CD4-positive, alpha-beta T cell treated with Interleukin-12 subunit alpha and Interleukin-12 subunit beta, for 1 hour (primary cell): ENCODE data around the gene ADH1C.
"Not testable (repeated sequence)": the region's sequence is repeated elsewhere in the genome, so short reads cannot be mapped to it uniquely, and the experiment has no call there.

Experiments
- DNase-seq: peaks from one replicate; pipeline ENCODE4 v3.0.0-alpha.2; 2020

The ADH1C gene

DNA sequence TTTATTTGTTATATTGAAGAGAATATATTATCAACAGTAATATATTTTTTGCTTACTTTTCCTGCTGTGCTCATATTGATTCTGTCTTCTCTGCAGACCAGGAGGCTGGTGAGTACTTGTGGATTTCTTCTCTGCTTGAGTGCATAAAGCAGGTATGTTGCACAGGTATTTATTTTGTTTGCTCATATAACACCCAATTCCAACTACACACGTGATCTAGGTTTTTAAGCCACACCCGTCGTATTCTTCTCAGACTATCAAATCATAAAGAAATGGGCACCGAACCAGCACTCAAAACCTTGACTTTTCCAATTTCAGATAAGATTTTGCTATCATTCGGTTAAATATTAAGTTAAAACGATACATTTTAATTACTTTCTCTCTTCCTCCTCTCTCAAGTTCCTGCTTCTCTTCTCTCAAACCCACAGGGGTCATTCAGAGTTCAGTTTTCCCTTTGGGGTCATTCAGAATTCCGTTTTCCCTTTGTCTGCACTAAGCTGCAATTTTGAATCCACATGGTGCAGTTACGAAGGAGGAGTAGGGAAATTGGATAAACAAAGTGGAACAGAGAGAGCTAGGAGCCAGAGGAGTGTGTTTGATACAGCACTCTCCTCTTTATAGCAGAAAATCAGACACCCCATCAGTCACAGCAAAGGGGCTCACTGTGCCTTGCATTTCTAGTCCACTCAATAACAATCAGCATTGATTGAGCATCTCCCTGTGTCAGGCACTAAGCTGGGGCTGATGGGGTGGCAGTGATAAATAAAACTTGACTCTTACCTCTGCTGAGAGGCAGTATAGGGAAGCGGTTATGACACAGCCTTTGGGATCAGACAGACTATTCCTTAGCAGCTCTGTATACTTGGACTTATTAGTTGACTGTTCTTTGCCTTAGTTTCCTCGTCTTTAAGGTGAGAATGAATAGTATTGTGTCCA is at the start of gene ADH1C:
ADH1C (minus strand) TSS at position 145 of the 936 bp plus-strand sequence; CDS start at position 74, 71 bp downstream.
- DNase-seq, result no peak

DNA sequence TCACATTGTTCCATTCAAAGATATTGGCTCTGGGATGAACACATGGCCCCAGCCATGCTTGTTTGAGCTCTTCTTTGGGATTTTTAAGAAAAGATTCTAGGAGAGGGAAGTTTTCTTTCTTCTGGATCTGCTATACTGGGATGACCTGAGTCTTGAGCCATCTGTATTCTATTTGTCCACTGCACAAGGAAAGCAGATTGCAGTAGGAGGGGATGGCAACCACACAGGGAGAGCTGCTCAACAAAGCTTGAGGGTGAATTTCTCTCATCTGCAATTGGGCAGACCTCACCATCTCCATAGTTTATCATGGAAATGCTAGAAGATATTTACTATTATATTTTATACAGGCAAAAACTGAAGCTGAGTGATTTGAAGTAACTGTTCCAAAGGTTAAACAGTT is 48.3 kb upstream of the ADH1C start:
- DNase-seq, result no peak

DNA sequence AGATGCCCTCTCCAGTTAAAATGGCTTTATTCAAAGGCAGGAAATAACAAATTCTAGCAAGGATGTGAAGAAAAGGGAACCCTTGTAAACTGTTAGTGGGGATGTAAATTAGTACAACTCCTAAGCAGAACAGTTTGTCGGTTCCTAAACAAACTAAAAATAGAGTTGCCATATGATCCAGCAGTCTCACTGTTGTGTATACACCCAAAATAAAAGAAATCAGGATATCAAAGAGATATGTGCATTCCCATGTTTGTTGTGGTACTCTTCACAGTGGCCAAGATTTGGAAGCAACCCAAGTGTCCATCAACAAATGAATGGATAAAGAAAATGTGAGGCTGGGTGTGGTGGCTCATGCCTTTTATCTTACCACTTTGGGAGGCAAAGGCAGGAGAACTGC is 46.5 kb upstream of the ADH1C start:
- DNase-seq, result no peak

- no peak for DNase-seq
Measured at GRCh38 chr4:99395595-99396364, 43.2 kb upstream of the ADH1C start.

- no peak for DNase-seq
Measured at GRCh38 chr4:99394896-99395295, 42.4 kb upstream of the ADH1C start.

DNA sequence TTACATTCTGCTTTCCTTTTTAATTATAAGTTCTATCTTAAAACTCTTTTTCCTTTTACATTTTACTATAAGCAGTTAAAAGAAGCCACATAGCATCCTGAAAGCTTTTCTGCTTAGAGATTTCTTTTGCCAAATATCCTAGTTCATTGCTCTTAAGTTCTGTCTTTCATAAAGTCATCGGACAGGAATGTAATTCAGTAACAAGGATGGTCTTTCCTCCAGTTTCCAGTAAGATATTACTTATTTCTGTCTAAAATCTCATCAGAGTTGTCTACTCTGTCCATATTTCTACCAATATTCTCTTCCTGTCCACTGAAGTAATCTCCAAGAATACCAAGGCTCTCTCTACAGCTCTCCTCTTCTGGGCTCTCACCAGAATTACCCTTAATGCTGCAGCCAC is 37.5 kb upstream of the ADH1C start:
- no peak for DNase-seq

GRCh38 chr4:99389606-99390005 is 37.1 kb upstream of the ADH1C start:
- DNase-seq, result no peak

DNA sequence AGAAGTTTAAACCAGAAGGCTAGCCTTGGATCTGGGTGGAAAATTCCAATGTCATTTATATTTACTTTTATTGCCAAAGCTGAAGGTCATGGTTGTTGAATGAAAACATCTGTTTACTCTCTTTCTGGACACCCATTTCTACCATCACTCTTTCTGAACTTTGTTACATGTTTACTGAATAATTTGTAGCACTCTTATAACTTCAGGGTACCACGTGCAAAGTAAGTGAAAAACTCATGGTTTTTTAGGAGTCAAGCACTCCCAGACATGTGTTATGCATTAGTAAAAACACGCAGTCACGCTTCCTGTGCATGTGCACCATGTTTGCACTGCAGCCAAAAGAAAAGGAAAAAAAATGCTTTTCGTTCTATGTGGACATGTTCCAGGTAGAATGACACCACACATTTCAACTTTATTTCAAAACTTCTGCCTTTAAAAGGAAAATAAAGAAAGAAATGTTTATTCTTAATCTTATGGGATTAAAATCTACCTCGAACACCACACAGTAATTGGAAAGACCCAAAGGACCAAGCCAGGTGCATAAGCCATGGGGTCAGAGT is 31.4 kb upstream of the ADH1C start:
- no peak for DNase-seq

GRCh38 chr4:99383399-99383798 is 30.9 kb upstream of the ADH1C start:
- DNase-seq, result no peak

- no peak for DNase-seq
Measured at GRCh38 chr4:99382745-99383360, 30.3 kb upstream of the ADH1C start.

DNA sequence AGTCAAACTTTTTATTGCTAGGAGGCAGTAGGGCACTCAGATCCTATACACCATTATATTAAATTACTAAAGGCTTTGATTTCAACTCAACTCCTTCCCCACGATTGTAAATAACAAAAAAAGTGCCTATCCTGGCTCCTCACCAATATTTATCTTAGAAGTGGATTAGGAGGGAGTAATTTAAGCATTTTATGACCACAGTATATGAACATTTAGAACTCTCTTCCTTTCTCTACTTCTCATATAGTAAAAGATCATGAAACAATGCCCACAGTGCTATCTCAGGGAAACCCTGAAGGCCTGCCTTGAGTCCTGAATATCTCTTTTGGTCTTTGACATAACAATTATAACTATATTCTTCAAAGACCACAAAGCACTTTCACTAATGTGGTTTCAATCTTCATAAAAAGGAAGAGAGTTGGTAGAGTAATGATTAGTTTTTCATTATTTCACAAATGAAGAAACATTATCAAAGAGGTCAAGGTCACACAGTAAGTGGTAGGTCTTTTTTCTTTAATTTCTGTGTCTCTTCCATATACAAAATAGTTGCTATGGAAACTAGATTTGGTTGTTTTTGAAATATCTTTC is 29.1 kb upstream of the ADH1C start:
- DNase-seq, result no peak

- no peak for DNase-seq
Measured at GRCh38 chr4:99379571-99379970, 27.0 kb upstream of the ADH1C start.

GRCh38 chr4:99378876-99379275 is 26.3 kb upstream of the ADH1C start:
- DNase-seq, result no peak

DNA sequence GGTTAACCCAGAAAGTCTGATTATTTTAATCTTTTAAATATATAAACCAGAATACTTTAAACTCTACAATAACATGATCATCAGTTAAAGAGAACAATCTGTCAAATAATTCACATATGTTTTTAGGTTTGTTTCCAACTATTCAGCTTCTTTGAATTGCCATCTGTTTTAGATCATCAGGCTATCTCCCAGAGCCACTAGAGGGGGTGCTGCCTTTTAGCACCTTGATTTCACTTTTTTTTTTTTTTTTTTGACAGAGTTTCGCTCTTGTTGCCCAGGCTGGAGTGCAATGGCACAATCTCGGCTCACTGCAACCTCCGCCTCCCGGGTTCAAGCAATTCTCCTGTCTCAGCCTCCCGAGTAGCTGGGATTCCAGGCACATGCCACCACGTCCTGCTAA is 24.8 kb upstream of the ADH1C start:
- DNase-seq, result not testable (repeated sequence)

DNA sequence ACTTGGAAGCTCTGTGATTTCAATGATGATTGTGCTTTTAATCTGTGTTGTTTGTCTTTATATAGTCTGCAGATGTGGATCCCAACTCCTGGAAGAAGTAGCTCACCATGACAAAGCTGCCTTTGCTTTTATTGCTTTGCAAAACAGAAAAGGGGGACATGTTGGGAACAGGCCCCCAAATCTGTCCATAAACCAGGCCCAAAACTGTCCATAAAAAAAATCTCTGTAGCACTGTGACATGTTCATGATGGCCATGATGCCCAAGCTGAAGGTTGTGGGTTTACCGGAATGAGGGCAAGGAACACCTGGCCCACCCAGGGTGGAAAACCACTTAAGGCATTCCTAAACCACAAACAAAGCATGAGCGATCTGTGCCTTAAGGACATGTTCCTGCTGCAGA is 19.9 kb upstream of the ADH1C start:
- DNase-seq, result not testable (repeated sequence)

- not testable (repeated sequence) for DNase-seq
Measured at GRCh38 chr4:99367817-99368216, 15.3 kb upstream of the ADH1C start.

GRCh38 chr4:99366491-99366890 is 13.9 kb upstream of the ADH1C start:
- DNase-seq, result no peak

DNA sequence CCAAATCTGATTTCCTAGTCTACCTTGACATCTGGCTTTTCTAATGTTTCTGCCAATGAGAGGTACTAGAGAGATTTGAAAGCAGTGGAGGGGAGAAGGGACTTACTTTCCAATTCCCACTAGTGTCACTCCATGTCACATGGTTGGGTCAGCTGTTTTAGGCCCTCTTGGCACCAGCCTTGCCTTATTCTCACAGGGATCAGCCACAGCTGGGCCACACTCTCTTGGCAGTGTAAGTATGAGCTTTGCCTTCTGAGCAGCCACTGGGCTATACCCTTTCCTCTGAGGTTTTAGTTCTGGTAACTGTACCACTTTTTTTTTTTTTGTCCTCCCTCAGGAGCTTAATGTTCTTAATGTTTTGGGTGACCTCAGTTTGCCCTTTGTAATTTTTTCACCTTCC is 10.2 kb upstream of the ADH1C start:
- no peak for DNase-seq

DNA sequence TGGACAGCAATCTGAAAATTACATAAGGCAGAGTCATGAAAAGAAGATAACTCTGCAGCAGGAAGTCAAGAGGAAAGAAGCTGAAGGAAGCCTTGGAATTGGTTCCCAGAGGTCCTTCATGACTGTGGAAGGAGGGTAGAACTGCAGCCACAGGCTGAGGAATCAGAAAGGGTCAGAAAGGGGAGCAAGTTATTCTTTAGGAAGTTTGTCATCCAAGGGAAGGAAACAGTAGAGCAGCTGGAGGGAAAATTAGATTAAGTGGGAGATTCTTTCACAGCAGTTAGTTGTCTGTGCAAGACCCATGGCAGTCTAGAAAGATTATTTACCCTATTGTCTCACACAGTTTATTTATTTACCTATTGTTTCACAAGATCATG is 9.3 kb upstream of the ADH1C start:
- DNase-seq, result no peak

DNA sequence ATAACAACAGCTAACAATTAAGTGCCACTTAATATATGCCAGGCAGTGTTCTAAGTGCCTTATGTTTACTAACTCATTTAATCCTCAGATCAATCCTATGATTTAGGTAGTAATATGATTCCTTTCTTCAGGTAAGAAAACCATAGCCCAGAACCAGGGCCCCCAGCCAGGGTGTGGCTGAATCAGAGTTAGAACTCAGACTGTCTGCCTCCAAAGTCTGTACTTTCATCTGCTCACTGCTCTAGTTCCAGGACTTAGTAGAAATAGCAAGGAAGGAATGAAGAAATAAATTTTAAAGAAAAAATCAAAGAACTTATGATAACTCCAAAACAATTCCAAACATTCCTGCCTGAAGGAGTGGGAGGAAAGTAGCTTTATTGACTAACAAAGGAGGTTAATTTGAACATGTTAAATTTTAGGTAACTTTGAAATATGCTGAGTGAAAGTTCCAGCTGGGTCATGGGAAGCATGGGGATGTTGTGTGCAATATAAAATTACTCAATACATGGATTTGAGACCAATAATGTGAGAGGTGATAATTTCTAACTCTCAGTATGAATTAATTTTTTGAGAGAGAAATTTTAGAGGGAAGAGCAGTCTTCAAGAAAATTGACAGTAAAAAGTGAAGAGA is 8.8 kb upstream of the ADH1C start:
- DNase-seq, result no peak

DNA sequence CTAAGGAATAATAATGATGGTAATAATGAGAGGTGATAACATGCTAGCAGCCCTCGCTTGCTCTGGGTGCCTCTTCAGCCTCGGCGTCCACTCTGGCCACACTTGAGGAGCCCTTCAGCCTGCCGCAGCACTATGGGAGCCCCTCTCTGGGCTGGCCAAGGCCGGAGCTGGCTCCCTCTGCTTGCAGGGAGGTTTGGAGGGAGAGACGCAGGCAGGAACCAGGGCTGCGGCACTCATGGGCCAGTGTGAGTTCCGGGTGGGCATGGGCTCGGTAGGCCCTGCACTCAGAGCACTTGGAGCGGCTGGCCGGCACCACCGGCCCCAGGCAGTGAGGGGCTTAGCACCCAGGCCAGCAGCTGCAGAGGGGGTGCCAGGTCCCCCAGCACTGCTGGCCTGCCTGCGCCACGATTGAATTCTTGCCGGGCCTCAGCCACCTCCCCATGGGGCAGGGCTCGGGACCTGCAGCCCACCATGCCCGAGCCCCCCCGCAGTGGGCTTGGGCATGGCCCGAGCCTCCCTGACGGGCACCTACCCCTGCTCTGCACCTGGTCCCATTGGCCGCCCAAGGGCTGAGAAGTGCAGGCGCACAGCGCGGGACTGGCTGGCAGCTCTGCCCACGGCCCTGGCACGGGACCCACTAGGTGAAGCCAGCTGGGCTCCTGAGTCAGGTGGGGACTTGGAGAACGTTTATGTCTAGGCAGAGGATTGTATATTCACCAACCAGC is 7.1 kb upstream of the ADH1C start:
- DNase-seq, result no peak

- no peak for DNase-seq
Measured at GRCh38 chr4:99357948-99358347, 5.4 kb upstream of the ADH1C start.
